ENCODE results near the gene MGST1. TPM values are rescaled to one million over a fixed set of nuclear protein-coding genes. Genes with fewer than 3 reads are reported as not detected.

MGST1 gene
- total RNA-seq (1,000 to 10,000 TPM in 3 of 9 donors, 100 to 1,000 TPM in 6; 270 to 2,399 (median 863) TPM), polyA plus RNA-seq (1,000 to 10,000 TPM in 1 of 3 donors, 100 to 1,000 TPM in 2; 197 to 6,375 (median 736) TPM)
- long read RNA-seq, donor 1, transcript MGST1-205 (4 exons, 914 nt), result major isoform, 591 of 927 reads
- long read RNA-seq, donor 1, transcript MGST1-208 (2 exons, 655 nt), result minor isoform, 8 of 927 reads
- long read RNA-seq, donor 1, transcript MGST1-219 (1 exons, 1,842 nt), result minor isoform, 111 of 927 reads
- long read RNA-seq, donor 1, transcript MGST1-204 (4 exons, 979 nt), result minor isoform, 18 of 927 reads
- long read RNA-seq, donor 1, partial matches to known transcripts, result 106 of 927 reads
- long read RNA-seq, donor 1, other reads (novel, unspliced or antisense), result 77 of 927 reads
- long read RNA-seq, donor 2, transcript MGST1-205 (4 exons, 914 nt), result major isoform, 270 of 434 reads
- long read RNA-seq, donor 2, transcript MGST1-219 (1 exons, 1,842 nt), result minor isoform, 69 of 434 reads
- long read RNA-seq, donor 2, transcript MGST1-204 (4 exons, 979 nt), result minor isoform, 5 of 434 reads
- long read RNA-seq, donor 2, transcript MGST1-208 (2 exons, 655 nt), result minor isoform, 7 of 434 reads
- long read RNA-seq, donor 2, partial matches to known transcripts, result 45 of 434 reads
- long read RNA-seq, donor 2, other reads (novel, unspliced or antisense), result 37 of 434 reads
- long read RNA-seq, donor 3, transcript MGST1-219 (1 exons, 1,842 nt), result minor isoform, 139 of 729 reads
- long read RNA-seq, donor 3, transcript MGST1-208 (2 exons, 655 nt), result minor isoform, 10 of 729 reads
- long read RNA-seq, donor 3, transcript MGST1-205 (4 exons, 914 nt), result major isoform, 443 of 729 reads
- long read RNA-seq, donor 3, transcript MGST1-204 (4 exons, 979 nt), result minor isoform, 9 of 729 reads
- long read RNA-seq, donor 3, partial matches to known transcripts, result 59 of 729 reads
- long read RNA-seq, donor 3, other reads (novel, unspliced or antisense), result 53 of 729 reads
- long read RNA-seq, donor 4, transcript MGST1-204 (4 exons, 979 nt), result minor isoform, 8 of 1,303 reads
- long read RNA-seq, donor 4, transcript MGST1-205 (4 exons, 914 nt), result major isoform, 1,171 of 1,303 reads
- long read RNA-seq, donor 4, transcript MGST1-208 (2 exons, 655 nt), result minor isoform, 5 of 1,303 reads
- long read RNA-seq, donor 4, transcript MGST1-214 (5 exons, 700 nt), result minor isoform, 7 of 1,303 reads
- long read RNA-seq, donor 4, partial matches to known transcripts, result 55 of 1,303 reads
- long read RNA-seq, donor 4, other reads (novel, unspliced or antisense), result 48 of 1,303 reads
- long read RNA-seq, donor 5, transcript MGST1-204 (4 exons, 979 nt), result minor isoform, 13 of 1,568 reads
- long read RNA-seq, donor 5, transcript MGST1-219 (1 exons, 1,842 nt), result minor isoform, 19 of 1,568 reads
- long read RNA-seq, donor 5, transcript MGST1-205 (4 exons, 914 nt), result major isoform, 1,433 of 1,568 reads
- long read RNA-seq, donor 5, transcript MGST1-218 (4 exons, 406 nt), result minor isoform, 5 of 1,568 reads
- long read RNA-seq, donor 5, partial matches to known transcripts, result 33 of 1,568 reads
- long read RNA-seq, donor 5, other reads (novel, unspliced or antisense), result 57 of 1,568 reads
- long read RNA-seq, donor 6, transcript MGST1-205 (4 exons, 914 nt), result major isoform, 535 of 600 reads
- long read RNA-seq, donor 6, transcript MGST1-219 (1 exons, 1,842 nt), result minor isoform, 10 of 600 reads
- long read RNA-seq, donor 6, partial matches to known transcripts, result 29 of 600 reads
- long read RNA-seq, donor 6, other reads (novel, unspliced or antisense), result 19 of 600 reads
- long read RNA-seq, donor 7, transcript MGST1-208 (2 exons, 655 nt), result minor isoform, 7 of 493 reads
- long read RNA-seq, donor 7, transcript MGST1-219 (1 exons, 1,842 nt), result minor isoform, 71 of 493 reads
- long read RNA-seq, donor 7, transcript MGST1-204 (4 exons, 979 nt), result minor isoform, 10 of 493 reads
- long read RNA-seq, donor 7, transcript MGST1-205 (4 exons, 914 nt), result major isoform, 300 of 493 reads
- long read RNA-seq, donor 7, partial matches to known transcripts, result 63 of 493 reads
- long read RNA-seq, donor 7, other reads (novel, unspliced or antisense), result 39 of 493 reads
- long read RNA-seq, donor 8, transcript MGST1-204 (4 exons, 979 nt), result minor isoform, 7 of 522 reads
- long read RNA-seq, donor 8, transcript MGST1-210 (2 exons, 551 nt), result minor isoform, 8 of 522 reads
- long read RNA-seq, donor 8, transcript MGST1-205 (4 exons, 914 nt), result major isoform, 354 of 522 reads
- long read RNA-seq, donor 8, transcript MGST1-219 (1 exons, 1,842 nt), result minor isoform, 53 of 522 reads
- long read RNA-seq, donor 8, partial matches to known transcripts, result 58 of 522 reads
- long read RNA-seq, donor 8, other reads (novel, unspliced or antisense), result 37 of 522 reads
- long read RNA-seq, donor 9, transcript MGST1-208 (2 exons, 655 nt), result minor isoform, 7 of 708 reads
- long read RNA-seq, donor 9, transcript MGST1-219 (1 exons, 1,842 nt), result minor isoform, 135 of 708 reads
- long read RNA-seq, donor 9, transcript MGST1-205 (4 exons, 914 nt), result major isoform, 440 of 708 reads
- long read RNA-seq, donor 9, transcript MGST1-204 (4 exons, 979 nt), result minor isoform, 21 of 708 reads
- long read RNA-seq, donor 9, partial matches to known transcripts, result 57 of 708 reads
- long read RNA-seq, donor 9, other reads (novel, unspliced or antisense), result 32 of 708 reads
- long read RNA-seq, donor 10, transcript MGST1-205 (4 exons, 914 nt), result major isoform, 95 of 180 reads
- long read RNA-seq, donor 10, transcript MGST1-219 (1 exons, 1,842 nt), result minor isoform, 27 of 180 reads
- long read RNA-seq, donor 10, partial matches to known transcripts, result 38 of 180 reads
- long read RNA-seq, donor 10, other reads (novel, unspliced or antisense), result 10 of 180 reads

- Histone ChIP-seq H3K27ac (peak within 1 kb of the TSS; percentile 77 to 93 (median 86)), H3K9me3 (replicated peaks in 1 of 3) (no peaks in the 10 kb centered on the region), H3K4me3 (peak within 1 kb of the TSS; percentile 0 to 81 (median 52)), H3K4me1 (replicated peaks in 1 of 2) (peaks cover 10 to 23% of the 10 kb centered on the region in 2 donors), H3K36me3 (replicated peaks in 1 of 2) (no peaks in the 10 kb centered on the region), H3K27me3 (no peaks in the 10 kb centered on the region)
- intact Hi-C loops (cut with DNase I), result no loop called here
- peak; percentile 86 to 96 for TF ChIP-seq POLR2A (IDR thresholded peaks at IDR 0.05)
- TF ChIP-seq CTCF (IDR thresholded peaks at IDR 0.05), result no peak
- DNase-seq, result peak; percentile 83 to 90 (median 88)
- 1 to 10% (median 3%) methylated on average over 17 to 30 of the region's 31 CpGs for WGBS, 4 donors
These were observed at the start of gene MGST1 for GRCh38 chr12:16347391-16348298. TSS of gene MGST1 (plus strand) at chr12:16347645. CDS start at chr12:16354253, 6,608 bp downstream.

- Histone ChIP-seq H3K4me3 (no peak overlapping the region), H3K9me3 (replicated peaks in 1 of 3) (peaks cover 0 to 4% (median 0%) of the 10 kb centered on the region in 3 donors), H3K4me1 (replicated peaks in 1 of 2) (no peaks in the 10 kb centered on the region), H3K36me3 (replicated peaks in 1 of 2) (no peaks in the 10 kb centered on the region), H3K27me3 (no peaks in the 10 kb centered on the region), H3K27ac (no peak overlapping the region)
- intact Hi-C loops (cut with DNase I), result no loop called here
- TF ChIP-seq CTCF (IDR thresholded peaks at IDR 0.05), result no peak
- no peak for TF ChIP-seq POLR2A (IDR thresholded peaks at IDR 0.05)
- no peak for DNase-seq
- 58 to 71% (median 68%) methylated on average over 2 of the region's 2 CpGs for WGBS, 4 donors
These were observed 48.0 kb upstream of the MGST1 start for GRCh38 chr12:16299403-16299802.

Measured in adrenal gland (tissue), 19 donors.